SK-N-SH treated with all-trans-retinoic acid at 6 μM for 48 hours (cell line): Measurements from ENCODE around the gene NRN1.

Experiments
- ATAC-seq: fragments of 200-7000 bp; cut with Tn5 transposase; 3 replicates; pipeline ENCODE4 v1.9.1; 2020; ENCODE audit warnings: mild to moderate bottlenecking, moderate library complexity
- ARNTL ChIP-seq: fragments of 450-650 bp; formaldehyde crosslinking; IDR thresholded peaks from 2 replicates; pipeline ENCODE4 v1.5.0; 2020; ENCODE audit warnings: low read depth, mild to moderate bottlenecking, moderate library complexity, borderline replicate concordance
- BACH2 ChIP-seq: fragments of 250-450 bp; sonication (Bioruptor Pico); IDR thresholded peaks from 2 replicates; pipeline ENCODE4 v1.9.0; 2021; ENCODE audit warnings: mild to moderate bottlenecking, borderline replicate concordance
- CSDC2 ChIP-seq: fragments of 250-450 bp; sonication (Bioruptor Pico); IDR thresholded peaks from 2 replicates; pipeline ENCODE4 v1.5.0; 2020; ENCODE audit warnings: mild to moderate bottlenecking, moderate library complexity
- ESRRG ChIP-seq: fragments of 250-450 bp; sonication (Bioruptor Pico); IDR thresholded peaks from 2 replicates; pipeline ENCODE4 v1.6.1; 2021; ENCODE audit warnings: mild to moderate bottlenecking
- GLIS3 ChIP-seq: fragments of 250-450 bp; sonication (Bioruptor Pico); IDR thresholded peaks from 2 replicates; pipeline ENCODE4 v1.5.0; 2020; ENCODE audit warnings: mild to moderate bottlenecking, moderate library complexity
- OSR1 ChIP-seq: fragments of 250-450 bp; sonication (Bioruptor Pico); IDR thresholded peaks from 2 replicates; pipeline ENCODE4 v1.8.0; 2022; ENCODE audit warnings: moderate library complexity, mild to moderate bottlenecking, inconsistent platforms
- PATZ1 ChIP-seq: fragments of 250-450 bp; sonication (Bioruptor Pico); IDR thresholded peaks from 2 replicates; pipeline ENCODE4 v1.8.0; 2020; ENCODE audit warnings: mild to moderate bottlenecking, moderate library complexity, borderline replicate concordance
- PPARA ChIP-seq: fragments of 250-450 bp; sonication (Bioruptor Pico); IDR thresholded peaks from 2 replicates; pipeline ENCODE4 v1.5.0; 2020; ENCODE audit warnings: mild to moderate bottlenecking, borderline replicate concordance
- RARB ChIP-seq: fragments of 250-450 bp; sonication (Bioruptor Pico); IDR thresholded peaks from 2 replicates; pipeline ENCODE4 v1.8.0; 2021; ENCODE audit warnings: mild to moderate bottlenecking, moderate library complexity
- SNAI2 ChIP-seq: fragments of 250-450 bp; sonication (Bioruptor Pico); IDR thresholded peaks from 2 replicates; pipeline ENCODE4 v1.5.0; 2020; ENCODE audit warnings: mild to moderate bottlenecking, moderate library complexity
- TCF4 ChIP-seq: fragments of 250-450 bp; sonication (Bioruptor Pico); IDR thresholded peaks from 2 replicates; pipeline ENCODE4 v1.8.0; 2021; ENCODE audit warnings: mild to moderate bottlenecking, moderate library complexity, borderline replicate concordance
- TOX ChIP-seq: fragments of 250-450 bp; sonication (Bioruptor Pico); IDR thresholded peaks from 2 replicates; pipeline ENCODE4 v1.8.0; 2021; ENCODE audit warnings: mild to moderate bottlenecking, moderate library complexity, borderline replicate concordance
- ZC3H10 ChIP-seq: fragments of 250-450 bp; sonication (Bioruptor Pico); IDR thresholded peaks from 2 replicates; pipeline ENCODE4 v1.5.1; 2021; ENCODE audit warnings: mild to moderate bottlenecking, moderate library complexity
- ZFP3 ChIP-seq: fragments of 250-450 bp; sonication (Bioruptor Pico); IDR thresholded peaks from 2 replicates; pipeline ENCODE4 v1.5.0; 2020; ENCODE audit warnings: mild to moderate bottlenecking, moderate library complexity
- ZFP30 ChIP-seq: fragments of 450-650 bp; formaldehyde crosslinking; IDR thresholded peaks from 2 replicates; pipeline ENCODE4 v1.5.0; 2022; ENCODE audit warnings: mild to moderate bottlenecking, moderate library complexity
- ZNF565 ChIP-seq: fragments of 450-650 bp; formaldehyde crosslinking; conservative IDR thresholded peaks from 2 replicates; pipeline ENCODE4 v1.5.0; 2020; ENCODE audit warnings: low read depth, mild to moderate bottlenecking, moderate library complexity
- ZNF70 ChIP-seq: fragments of 450-650 bp; formaldehyde crosslinking; IDR thresholded peaks from 2 replicates; pipeline ENCODE4 v1.5.0; 2020; ENCODE audit warnings: mild to moderate bottlenecking, moderate library complexity
- ZNF8 ChIP-seq: fragments of 450-650 bp; formaldehyde crosslinking; IDR thresholded peaks from 2 replicates; pipeline ENCODE4 v1.5.0; 2020; ENCODE audit warnings: mild to moderate bottlenecking, moderate library complexity
- TF ChIP-seq, protein P1 (sequence below): fragments of 250-450 bp; sonication (Bioruptor Pico); IDR thresholded peaks from 2 replicates; pipeline ENCODE4 v1.5.1; 2021; ENCODE audit warnings: mild to moderate bottlenecking, moderate library complexity
- TF ChIP-seq, protein P2 (sequence below): fragments of 250-450 bp; sonication (Bioruptor Pico); IDR thresholded peaks from 2 replicates; pipeline ENCODE4 v1.5.1; 2020; ENCODE audit warnings: low read depth, mild to moderate bottlenecking, moderate library complexity
- TF ChIP-seq, protein P3 (sequence below): fragments of 250-450 bp; sonication (Bioruptor Pico); IDR thresholded peaks from 2 replicates; pipeline ENCODE4 v1.5.0; 2020; ENCODE audit warnings: mild to moderate bottlenecking, moderate library complexity
- TF ChIP-seq, protein P4 (sequence below): fragments of 250-450 bp; sonication (Bioruptor Pico); IDR thresholded peaks from 2 replicates; pipeline ENCODE4 v1.8.0; 2021; ENCODE audit warnings: low read depth, mild to moderate bottlenecking, moderate library complexity, borderline replicate concordance

Gene NRN1

GRCh38 chr6:5962794-5963193, 43.9 kb downstream of the NRN1 start:
- no peak for ATAC-seq
- TF ChIP-seq ZFP3 (CRISPR knock-in tag), result no peak
- no peak for TF ChIP-seq ZC3H10 (CRISPR knock-in tag)
- TF ChIP-seq, protein P1, sequence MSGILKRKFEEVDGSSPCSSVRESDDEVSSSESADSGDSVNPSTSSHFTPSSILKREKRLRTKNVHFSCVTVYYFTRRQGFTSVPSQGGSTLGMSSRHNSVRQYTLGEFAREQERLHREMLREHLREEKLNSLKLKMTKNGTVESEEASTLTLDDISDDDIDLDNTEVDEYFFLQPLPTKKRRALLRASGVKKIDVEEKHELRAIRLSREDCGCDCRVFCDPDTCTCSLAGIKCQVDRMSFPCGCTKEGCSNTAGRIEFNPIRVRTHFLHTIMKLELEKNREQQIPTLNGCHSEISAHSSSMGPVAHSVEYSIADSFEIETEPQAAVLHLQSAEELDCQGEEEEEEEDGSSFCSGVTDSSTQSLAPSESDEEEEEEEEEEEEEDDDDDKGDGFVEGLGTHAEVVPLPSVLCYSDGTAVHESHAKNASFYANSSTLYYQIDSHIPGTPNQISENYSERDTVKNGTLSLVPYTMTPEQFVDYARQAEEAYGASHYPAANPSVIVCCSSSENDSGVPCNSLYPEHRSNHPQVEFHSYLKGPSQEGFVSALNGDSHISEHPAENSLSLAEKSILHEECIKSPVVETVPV (CRISPR knock-in tag), result no peak
- TF ChIP-seq ZFP30 (CRISPR knock-in tag), result no peak
- no peak for TF ChIP-seq ZNF565 (CRISPR knock-in tag)
- TF ChIP-seq RARB (CRISPR knock-in tag), result no peak
- no peak for TF ChIP-seq CSDC2
- no peak for TF ChIP-seq SNAI2 (CRISPR knock-in tag)
- no peak for TF ChIP-seq ZNF70 (CRISPR knock-in tag)
- no peak for TF ChIP-seq ZNF8
- TF ChIP-seq, protein P2, sequence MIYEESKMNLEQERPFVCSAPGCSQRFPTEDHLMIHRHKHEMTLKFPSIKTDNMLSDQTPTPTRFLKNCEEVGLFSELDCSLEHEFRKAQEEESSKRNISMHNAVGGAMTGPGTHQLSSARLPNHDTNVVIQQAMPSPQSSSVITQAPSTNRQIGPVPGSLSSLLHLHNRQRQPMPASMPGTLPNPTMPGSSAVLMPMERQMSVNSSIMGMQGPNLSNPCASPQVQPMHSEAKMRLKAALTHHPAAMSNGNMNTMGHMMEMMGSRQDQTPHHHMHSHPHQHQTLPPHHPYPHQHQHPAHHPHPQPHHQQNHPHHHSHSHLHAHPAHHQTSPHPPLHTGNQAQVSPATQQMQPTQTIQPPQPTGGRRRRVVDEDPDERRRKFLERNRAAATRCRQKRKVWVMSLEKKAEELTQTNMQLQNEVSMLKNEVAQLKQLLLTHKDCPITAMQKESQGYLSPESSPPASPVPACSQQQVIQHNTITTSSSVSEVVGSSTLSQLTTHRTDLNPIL, result no peak
- TF ChIP-seq, protein P3, sequence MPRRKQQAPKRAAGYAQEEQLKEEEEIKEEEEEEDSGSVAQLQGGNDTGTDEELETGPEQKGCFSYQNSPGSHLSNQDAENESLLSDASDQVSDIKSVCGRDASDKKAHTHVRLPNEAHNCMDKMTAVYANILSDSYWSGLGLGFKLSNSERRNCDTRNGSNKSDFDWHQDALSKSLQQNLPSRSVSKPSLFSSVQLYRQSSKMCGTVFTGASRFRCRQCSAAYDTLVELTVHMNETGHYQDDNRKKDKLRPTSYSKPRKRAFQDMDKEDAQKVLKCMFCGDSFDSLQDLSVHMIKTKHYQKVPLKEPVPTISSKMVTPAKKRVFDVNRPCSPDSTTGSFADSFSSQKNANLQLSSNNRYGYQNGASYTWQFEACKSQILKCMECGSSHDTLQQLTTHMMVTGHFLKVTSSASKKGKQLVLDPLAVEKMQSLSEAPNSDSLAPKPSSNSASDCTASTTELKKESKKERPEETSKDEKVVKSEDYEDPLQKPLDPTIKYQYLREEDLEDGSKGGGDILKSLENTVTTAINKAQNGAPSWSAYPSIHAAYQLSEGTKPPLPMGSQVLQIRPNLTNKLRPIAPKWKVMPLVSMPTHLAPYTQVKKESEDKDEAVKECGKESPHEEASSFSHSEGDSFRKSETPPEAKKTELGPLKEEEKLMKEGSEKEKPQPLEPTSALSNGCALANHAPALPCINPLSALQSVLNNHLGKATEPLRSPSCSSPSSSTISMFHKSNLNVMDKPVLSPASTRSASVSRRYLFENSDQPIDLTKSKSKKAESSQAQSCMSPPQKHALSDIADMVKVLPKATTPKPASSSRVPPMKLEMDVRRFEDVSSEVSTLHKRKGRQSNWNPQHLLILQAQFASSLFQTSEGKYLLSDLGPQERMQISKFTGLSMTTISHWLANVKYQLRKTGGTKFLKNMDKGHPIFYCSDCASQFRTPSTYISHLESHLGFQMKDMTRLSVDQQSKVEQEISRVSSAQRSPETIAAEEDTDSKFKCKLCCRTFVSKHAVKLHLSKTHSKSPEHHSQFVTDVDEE, result no peak
- no peak for TF ChIP-seq BACH2 (CRISPR knock-in tag)
- TF ChIP-seq OSR1 (CRISPR knock-in tag), result no peak
- no peak for TF ChIP-seq TOX (CRISPR knock-in tag)
- TF ChIP-seq ESRRG (CRISPR knock-in tag), result no peak
- no peak for TF ChIP-seq GLIS3 (CRISPR knock-in tag)
- no peak for TF ChIP-seq TCF4 (CRISPR knock-in tag)
- TF ChIP-seq, protein P4, sequence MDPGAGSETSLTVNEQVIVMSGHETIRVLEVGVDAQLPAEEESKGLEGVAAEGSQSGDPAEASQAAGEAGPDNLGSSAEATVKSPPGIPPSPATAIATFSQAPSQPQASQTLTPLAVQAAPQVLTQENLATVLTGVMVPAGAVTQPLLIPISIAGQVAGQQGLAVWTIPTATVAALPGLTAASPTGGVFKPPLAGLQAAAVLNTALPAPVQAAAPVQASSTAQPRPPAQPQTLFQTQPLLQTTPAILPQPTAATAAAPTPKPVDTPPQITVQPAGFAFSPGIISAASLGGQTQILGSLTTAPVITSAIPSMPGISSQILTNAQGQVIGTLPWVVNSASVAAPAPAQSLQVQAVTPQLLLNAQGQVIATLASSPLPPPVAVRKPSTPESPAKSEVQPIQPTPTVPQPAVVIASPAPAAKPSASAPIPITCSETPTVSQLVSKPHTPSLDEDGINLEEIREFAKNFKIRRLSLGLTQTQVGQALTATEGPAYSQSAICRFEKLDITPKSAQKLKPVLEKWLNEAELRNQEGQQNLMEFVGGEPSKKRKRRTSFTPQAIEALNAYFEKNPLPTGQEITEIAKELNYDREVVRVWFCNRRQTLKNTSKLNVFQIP (CRISPR knock-in tag), result no peak
- TF ChIP-seq PATZ1 (CRISPR knock-in tag), result no peak

DNA sequence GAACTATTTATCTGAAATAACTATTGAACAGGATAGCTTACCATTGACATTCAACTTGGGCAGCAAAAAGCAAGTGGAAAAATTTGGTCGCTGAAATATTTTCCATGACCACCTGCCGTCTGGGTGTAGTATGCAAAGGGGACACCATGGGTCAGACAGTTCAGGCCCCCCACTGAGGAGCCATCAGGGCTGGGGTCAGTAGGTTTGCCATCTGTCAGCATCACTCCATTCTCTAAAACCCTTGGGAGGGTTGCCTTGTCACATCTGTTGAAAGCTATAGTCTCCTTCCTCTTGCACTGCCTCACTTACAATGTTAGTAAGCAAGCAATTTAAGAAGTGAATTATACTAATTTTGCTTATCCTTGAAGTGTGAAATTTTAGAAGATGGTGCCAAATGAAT, 44.9 kb downstream of the NRN1 start:
- TF ChIP-seq BACH2 (CRISPR knock-in tag), result no peak
- no peak for TF ChIP-seq ESRRG (CRISPR knock-in tag)
- no peak for TF ChIP-seq ARNTL
- TF ChIP-seq CSDC2, result no peak
- no peak for TF ChIP-seq GLIS3 (CRISPR knock-in tag)
- TF ChIP-seq TCF4 (CRISPR knock-in tag), result no peak
- TF ChIP-seq, protein P2, result no peak
- no peak for TF ChIP-seq PPARA (CRISPR knock-in tag)
- TF ChIP-seq ZNF8, result no peak
- TF ChIP-seq ZC3H10 (CRISPR knock-in tag), result no peak
- TF ChIP-seq, all 23 proteins: peak for 0
- no peak for ATAC-seq
